Measurements from ENCODE around the gene BACH2. TPM values are rescaled to one million over a fixed set of nuclear protein-coding genes. Genes with fewer than 3 reads are reported as not detected.

BACH2 gene
- polyA plus RNA-seq, 2 of the 4 experiments (the other 2 are of a cell fraction) = 0.01 to 0.36 TPM

DNA sequence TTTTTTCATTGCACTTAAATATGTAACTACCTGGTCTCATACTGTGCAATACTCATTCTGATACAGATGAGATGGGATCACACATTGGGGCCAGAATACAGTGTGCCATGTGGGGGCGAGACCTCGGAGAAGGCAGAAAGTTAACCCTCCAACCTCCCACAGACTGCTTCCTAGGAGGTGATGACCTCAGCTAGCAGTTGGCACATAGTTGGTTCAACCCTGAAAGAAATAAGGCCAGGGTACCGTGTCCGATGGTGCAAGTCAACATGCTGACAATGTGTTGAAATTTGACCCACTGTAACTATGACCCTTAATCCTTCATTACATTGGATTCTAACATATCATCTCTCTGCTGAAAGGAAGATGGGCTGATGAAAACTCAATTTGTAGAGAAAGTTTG, 340.5 kb downstream of the BACH2 start (continued):
- TF ChIP-seq, protein P1, sequence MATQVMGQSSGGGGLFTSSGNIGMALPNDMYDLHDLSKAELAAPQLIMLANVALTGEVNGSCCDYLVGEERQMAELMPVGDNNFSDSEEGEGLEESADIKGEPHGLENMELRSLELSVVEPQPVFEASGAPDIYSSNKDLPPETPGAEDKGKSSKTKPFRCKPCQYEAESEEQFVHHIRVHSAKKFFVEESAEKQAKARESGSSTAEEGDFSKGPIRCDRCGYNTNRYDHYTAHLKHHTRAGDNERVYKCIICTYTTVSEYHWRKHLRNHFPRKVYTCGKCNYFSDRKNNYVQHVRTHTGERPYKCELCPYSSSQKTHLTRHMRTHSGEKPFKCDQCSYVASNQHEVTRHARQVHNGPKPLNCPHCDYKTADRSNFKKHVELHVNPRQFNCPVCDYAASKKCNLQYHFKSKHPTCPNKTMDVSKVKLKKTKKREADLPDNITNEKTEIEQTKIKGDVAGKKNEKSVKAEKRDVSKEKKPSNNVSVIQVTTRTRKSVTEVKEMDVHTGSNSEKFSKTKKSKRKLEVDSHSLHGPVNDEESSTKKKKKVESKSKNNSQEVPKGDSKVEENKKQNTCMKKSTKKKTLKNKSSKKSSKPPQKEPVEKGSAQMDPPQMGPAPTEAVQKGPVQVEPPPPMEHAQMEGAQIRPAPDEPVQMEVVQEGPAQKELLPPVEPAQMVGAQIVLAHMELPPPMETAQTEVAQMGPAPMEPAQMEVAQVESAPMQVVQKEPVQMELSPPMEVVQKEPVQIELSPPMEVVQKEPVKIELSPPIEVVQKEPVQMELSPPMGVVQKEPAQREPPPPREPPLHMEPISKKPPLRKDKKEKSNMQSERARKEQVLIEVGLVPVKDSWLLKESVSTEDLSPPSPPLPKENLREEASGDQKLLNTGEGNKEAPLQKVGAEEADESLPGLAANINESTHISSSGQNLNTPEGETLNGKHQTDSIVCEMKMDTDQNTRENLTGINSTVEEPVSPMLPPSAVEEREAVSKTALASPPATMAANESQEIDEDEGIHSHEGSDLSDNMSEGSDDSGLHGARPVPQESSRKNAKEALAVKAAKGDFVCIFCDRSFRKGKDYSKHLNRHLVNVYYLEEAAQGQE (IDR thresholded peaks at IDR 0.05) = no peak
- TF ChIP-seq HEYL (CRISPR knock-in tag; IDR thresholded peaks at IDR 0.05) (no peak), ZFP36 (IDR thresholded peaks at IDR 0.05; ENCODE audit: borderline replicate concordance, partially characterized antibody) (no peak)
- TF ChIP-seq, protein P2, sequence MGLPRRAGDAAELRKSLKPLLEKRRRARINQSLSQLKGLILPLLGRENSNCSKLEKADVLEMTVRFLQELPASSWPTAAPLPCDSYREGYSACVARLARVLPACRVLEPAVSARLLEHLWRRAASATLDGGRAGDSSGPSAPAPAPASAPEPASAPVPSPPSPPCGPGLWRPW (IDR thresholded peaks at IDR 0.05) = no peak

DNA sequence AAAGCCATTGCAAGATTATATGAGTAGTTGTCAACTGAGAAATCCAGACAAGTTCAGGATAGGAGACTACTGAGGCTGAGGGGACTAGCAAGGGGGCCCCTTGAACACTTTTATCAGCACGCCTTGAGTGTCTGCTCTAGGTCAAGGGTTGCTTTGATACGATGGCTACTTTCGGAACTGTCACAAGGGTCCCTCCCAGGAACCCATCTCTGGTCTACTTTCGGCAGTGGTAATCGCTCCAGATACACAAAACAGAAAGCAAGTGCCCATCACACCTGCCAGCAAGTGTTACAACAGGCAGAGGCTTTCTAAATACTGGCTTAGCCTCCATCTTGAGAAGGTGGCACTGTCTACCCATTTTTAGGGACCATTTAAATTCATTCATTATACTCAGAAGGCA, 341.3 kb downstream of the BACH2 start:
- H3K4me1 ChIP-seq = no peaks in the 10 kb centered on the region
- no peak overlapping the region for H3K27ac ChIP-seq
- H3K4me3 ChIP-seq = no peak overlapping the region
- TF ChIP-seq JUNB (IDR thresholded peaks at IDR 0.05) = no peak
- H3K9me3 ChIP-seq = no peaks in the 10 kb centered on the region
- POLR2A ChIA-PET = no interaction called here
- ATAC-seq = no peak
- no peak overlapping the region for H3K4me2 ChIP-seq
- CTCF ChIA-PET = no interaction called here
- no peak for DNase-seq (ENCODE audit: low read depth in 1 of 2, low spot score in 1 of 2)
- FAIRE-seq = no peak
- WGBS (ENCODE audit: missing lambda C conversion rate) = 44% methylated on average over 5 of the region's 5 CpGs

DNA sequence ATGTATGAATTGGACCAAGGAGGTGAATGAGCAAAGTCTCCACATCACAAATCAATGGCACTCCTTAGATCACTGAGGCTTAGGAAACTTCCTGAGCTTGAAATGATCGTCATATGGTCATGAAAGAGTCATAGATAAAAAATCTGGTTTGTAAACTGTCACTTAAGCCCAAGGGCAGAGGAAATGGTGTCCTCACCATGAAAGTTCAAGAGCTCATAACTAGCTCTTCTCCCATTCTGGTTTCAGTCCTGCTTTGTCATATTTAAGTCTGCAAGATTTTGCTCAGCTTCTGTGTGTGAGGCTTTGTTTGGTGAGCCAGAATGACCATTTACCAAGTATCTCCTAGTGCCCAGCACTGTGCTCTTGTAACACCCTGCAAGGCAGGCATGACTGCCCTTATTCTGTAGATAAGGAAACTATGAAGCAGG, 341.9 kb downstream of the BACH2 start:
- Histone ChIP-seq H3K27ac (no peak overlapping the region), H3K9me3 (no peaks in the 10 kb centered on the region), H3K4me1 (no peaks in the 10 kb centered on the region), H3K4me2 (no peak overlapping the region), H3K4me3 (no peak overlapping the region)
- ChIA-PET POLR2A (no interaction called here), CTCF (no interaction called here)
- FAIRE-seq (no peak), DNase-seq (ENCODE audit: low read depth in 1 of 2, low spot score in 1 of 2) (no peak), ATAC-seq (no peak)
- TF ChIP-seq HEYL (CRISPR knock-in tag; IDR thresholded peaks at IDR 0.05) = no peak
- TF ChIP-seq, protein P2 (IDR thresholded peaks at IDR 0.05) = no peak
- no peak for TF ChIP-seq RCOR1 (IDR thresholded peaks at IDR 0.05; ENCODE audit: low read depth, low read length)
- TF ChIP-seq, protein P3, sequence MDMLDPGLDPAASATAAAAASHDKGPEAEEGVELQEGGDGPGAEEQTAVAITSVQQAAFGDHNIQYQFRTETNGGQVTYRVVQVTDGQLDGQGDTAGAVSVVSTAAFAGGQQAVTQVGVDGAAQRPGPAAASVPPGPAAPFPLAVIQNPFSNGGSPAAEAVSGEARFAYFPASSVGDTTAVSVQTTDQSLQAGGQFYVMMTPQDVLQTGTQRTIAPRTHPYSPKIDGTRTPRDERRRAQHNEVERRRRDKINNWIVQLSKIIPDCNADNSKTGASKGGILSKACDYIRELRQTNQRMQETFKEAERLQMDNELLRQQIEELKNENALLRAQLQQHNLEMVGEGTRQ (IDR thresholded peaks at IDR 0.05) = no peak
- TF ChIP-seq JUNB (IDR thresholded peaks at IDR 0.05) = no peak
- TF ChIP-seq ESRRA (IDR thresholded peaks at IDR 0.05; ENCODE audit: borderline replicate concordance, low read length) = no peak
- TF ChIP-seq, protein P4, sequence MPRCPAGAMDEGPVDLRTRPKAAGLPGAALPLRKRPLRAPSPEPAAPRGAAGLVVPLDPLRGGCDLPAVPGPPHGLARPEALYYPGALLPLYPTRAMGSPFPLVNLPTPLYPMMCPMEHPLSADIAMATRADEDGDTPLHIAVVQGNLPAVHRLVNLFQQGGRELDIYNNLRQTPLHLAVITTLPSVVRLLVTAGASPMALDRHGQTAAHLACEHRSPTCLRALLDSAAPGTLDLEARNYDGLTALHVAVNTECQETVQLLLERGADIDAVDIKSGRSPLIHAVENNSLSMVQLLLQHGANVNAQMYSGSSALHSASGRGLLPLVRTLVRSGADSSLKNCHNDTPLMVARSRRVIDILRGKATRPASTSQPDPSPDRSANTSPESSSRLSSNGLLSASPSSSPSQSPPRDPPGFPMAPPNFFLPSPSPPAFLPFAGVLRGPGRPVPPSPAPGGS (IDR thresholded peaks at IDR 0.05) = no peak
- TF ChIP-seq ZFP36 (IDR thresholded peaks at IDR 0.05; ENCODE audit: borderline replicate concordance, partially characterized antibody) = no peak
- 13% methylated on average over 1 of the region's 1 CpG for WGBS (ENCODE audit: missing lambda C conversion rate)

DNA sequence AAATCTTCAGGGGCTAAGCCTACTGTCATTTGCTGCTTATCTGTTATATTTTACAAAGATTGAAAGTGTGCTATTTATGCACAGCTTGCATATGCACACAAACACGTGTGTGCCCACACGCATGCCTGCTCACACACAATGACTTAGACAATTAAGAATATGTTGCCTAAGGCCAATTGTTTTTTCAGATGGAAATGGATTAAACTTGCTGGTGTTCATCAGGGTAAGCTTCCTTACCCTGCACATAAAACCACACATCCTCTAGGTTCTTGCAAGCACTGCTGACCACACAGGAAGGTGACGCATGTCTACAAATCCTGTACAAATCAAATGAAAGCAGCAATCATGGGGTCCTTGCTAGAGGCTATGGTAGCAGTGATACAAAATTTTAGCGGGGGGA, 344.0 kb downstream of the BACH2 start:
- no peak overlapping the region for H3K4me3 ChIP-seq
- ChIA-PET POLR2A (no interaction called here), CTCF (interaction anchor here (1.1 kb wide), 1 partner anchor 12 kb away, joined by 3 read pairs; no protein-coding TSS in a partner anchor)
- no peak overlapping the region for H3K4me2 ChIP-seq
- no peaks in the 10 kb centered on the region for H3K4me1 ChIP-seq
- ATAC-seq = no peak
- no peak for FAIRE-seq
- H3K9me3 ChIP-seq = no peaks in the 10 kb centered on the region
- no peak for DNase-seq (ENCODE audit: low read depth in 1 of 2, low spot score in 1 of 2)
- 61% methylated on average over 4 of the region's 4 CpGs for WGBS (ENCODE audit: missing lambda C conversion rate)
- no peak overlapping the region for H3K27ac ChIP-seq
- no peak for TF ChIP-seq ZNF302 (CRISPR knock-in tag; IDR thresholded peaks at IDR 0.05)
- TF ChIP-seq, protein P5, sequence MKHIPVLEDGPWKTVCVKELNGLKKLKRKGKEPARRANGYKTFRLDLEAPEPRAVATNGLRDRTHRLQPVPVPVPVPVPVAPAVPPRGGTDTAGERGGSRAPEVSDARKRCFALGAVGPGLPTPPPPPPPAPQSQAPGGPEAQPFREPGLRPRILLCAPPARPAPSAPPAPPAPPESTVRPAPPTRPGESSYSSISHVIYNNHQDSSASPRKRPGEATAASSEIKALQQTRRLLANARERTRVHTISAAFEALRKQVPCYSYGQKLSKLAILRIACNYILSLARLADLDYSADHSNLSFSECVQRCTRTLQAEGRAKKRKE (CRISPR knock-in tag; IDR thresholded peaks at IDR 0.05; ENCODE audit: low read depth) = no peak
- TF ChIP-seq NR3C1 (IDR thresholded peaks at IDR 0.05) = no peak
- TF ChIP-seq CEBPB (IDR thresholded peaks at IDR 0.05) = no peak
- TF ChIP-seq POLR2AphosphoS2 (conservative IDR thresholded peaks at IDR 0.05; ENCODE audit: low read length) = no peak
- TF ChIP-seq FOXS1 (CRISPR knock-in tag; IDR thresholded peaks at IDR 0.05) = no peak
- no peak for TF ChIP-seq EHF (CRISPR knock-in tag; IDR thresholded peaks at IDR 0.05)
- no peak for TF ChIP-seq ESRRA (IDR thresholded peaks at IDR 0.05; ENCODE audit: borderline replicate concordance, low read length)
- TF ChIP-seq ZSCAN20 (CRISPR knock-in tag; IDR thresholded peaks at IDR 0.05) = no peak
- TF ChIP-seq, protein P6, sequence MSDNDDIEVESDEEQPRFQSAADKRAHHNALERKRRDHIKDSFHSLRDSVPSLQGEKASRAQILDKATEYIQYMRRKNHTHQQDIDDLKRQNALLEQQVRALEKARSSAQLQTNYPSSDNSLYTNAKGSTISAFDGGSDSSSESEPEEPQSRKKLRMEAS (IDR thresholded peaks at IDR 0.05) = no peak
- no peak for TF ChIP-seq HOXB5 (CRISPR knock-in tag; IDR thresholded peaks at IDR 0.05)
- no peak for TF ChIP-seq RCOR1 (IDR thresholded peaks at IDR 0.05; ENCODE audit: low read depth, low read length)
- TF ChIP-seq TP53 (CRISPR knock-in tag; IDR thresholded peaks at IDR 0.05) = no peak
- TF ChIP-seq, protein P7, sequence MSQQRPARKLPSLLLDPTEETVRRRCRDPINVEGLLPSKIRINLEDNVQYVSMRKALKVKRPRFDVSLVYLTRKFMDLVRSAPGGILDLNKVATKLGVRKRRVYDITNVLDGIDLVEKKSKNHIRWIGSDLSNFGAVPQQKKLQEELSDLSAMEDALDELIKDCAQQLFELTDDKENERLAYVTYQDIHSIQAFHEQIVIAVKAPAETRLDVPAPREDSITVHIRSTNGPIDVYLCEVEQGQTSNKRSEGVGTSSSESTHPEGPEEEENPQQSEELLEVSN (IDR thresholded peaks at IDR 0.05; ENCODE audit: borderline replicate concordance, low read depth) = no peak
- TF ChIP-seq POLR2A (IDR thresholded peaks at IDR 0.05; ENCODE audit: low read length) = no peak
- TF ChIP-seq RARB (CRISPR knock-in tag; IDR thresholded peaks at IDR 0.05) = no peak
- no peak for TF ChIP-seq SMC3 (IDR thresholded peaks at IDR 0.05)
- no peak for TF ChIP-seq JUNB (IDR thresholded peaks at IDR 0.05)
